Measurements from ENCODE around the gene DEGS2.
"Not testable (repeated sequence)": the region's sequence is repeated elsewhere in the genome, so short reads cannot be mapped to it uniquely, and the experiment has no call there.

- TF ChIP-seq, protein P1, sequence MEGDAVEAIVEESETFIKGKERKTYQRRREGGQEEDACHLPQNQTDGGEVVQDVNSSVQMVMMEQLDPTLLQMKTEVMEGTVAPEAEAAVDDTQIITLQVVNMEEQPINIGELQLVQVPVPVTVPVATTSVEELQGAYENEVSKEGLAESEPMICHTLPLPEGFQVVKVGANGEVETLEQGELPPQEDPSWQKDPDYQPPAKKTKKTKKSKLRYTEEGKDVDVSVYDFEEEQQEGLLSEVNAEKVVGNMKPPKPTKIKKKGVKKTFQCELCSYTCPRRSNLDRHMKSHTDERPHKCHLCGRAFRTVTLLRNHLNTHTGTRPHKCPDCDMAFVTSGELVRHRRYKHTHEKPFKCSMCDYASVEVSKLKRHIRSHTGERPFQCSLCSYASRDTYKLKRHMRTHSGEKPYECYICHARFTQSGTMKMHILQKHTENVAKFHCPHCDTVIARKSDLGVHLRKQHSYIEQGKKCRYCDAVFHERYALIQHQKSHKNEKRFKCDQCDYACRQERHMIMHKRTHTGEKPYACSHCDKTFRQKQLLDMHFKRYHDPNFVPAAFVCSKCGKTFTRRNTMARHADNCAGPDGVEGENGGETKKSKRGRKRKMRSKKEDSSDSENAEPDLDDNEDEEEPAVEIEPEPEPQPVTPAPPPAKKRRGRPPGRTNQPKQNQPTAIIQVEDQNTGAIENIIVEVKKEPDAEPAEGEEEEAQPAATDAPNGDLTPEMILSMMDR (conservative IDR thresholded peaks at IDR 0.05; ENCODE audit: low read depth in 2 of 2) = not testable (repeated sequence)
- not testable (repeated sequence) for TF ChIP-seq POLR2AphosphoS5 (IDR thresholded peaks at IDR 0.05; ENCODE audit: low read depth); EZH2 (IDR thresholded peaks at IDR 0.05; ENCODE audit: low read depth, unreplicated experiment); EZH2phosphoT487 (IDR thresholded peaks at IDR 0.05; ENCODE audit: unreplicated experiment); JUNB (IDR thresholded peaks at IDR 0.05; ENCODE audit: unreplicated experiment); ZNF331 (CRISPR knock-in tag; IDR thresholded peaks at IDR 0.05; ENCODE audit: low read depth); CREB1 (CRISPR knock-in tag; IDR thresholded peaks at IDR 0.05; ENCODE audit: low read depth); STAT1 (IDR thresholded peaks at IDR 0.05; ENCODE audit: unreplicated experiment); NANOG (IDR thresholded peaks at IDR 0.05; ENCODE audit: borderline replicate concordance); ZNF114 (CRISPR knock-in tag; IDR thresholded peaks at IDR 0.05)
- TF ChIP-seq, protein P2, sequence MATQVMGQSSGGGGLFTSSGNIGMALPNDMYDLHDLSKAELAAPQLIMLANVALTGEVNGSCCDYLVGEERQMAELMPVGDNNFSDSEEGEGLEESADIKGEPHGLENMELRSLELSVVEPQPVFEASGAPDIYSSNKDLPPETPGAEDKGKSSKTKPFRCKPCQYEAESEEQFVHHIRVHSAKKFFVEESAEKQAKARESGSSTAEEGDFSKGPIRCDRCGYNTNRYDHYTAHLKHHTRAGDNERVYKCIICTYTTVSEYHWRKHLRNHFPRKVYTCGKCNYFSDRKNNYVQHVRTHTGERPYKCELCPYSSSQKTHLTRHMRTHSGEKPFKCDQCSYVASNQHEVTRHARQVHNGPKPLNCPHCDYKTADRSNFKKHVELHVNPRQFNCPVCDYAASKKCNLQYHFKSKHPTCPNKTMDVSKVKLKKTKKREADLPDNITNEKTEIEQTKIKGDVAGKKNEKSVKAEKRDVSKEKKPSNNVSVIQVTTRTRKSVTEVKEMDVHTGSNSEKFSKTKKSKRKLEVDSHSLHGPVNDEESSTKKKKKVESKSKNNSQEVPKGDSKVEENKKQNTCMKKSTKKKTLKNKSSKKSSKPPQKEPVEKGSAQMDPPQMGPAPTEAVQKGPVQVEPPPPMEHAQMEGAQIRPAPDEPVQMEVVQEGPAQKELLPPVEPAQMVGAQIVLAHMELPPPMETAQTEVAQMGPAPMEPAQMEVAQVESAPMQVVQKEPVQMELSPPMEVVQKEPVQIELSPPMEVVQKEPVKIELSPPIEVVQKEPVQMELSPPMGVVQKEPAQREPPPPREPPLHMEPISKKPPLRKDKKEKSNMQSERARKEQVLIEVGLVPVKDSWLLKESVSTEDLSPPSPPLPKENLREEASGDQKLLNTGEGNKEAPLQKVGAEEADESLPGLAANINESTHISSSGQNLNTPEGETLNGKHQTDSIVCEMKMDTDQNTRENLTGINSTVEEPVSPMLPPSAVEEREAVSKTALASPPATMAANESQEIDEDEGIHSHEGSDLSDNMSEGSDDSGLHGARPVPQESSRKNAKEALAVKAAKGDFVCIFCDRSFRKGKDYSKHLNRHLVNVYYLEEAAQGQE (IDR thresholded peaks at IDR 0.05; ENCODE audit: unreplicated experiment) = not testable (repeated sequence)
- TF ChIP-seq, protein P3, sequence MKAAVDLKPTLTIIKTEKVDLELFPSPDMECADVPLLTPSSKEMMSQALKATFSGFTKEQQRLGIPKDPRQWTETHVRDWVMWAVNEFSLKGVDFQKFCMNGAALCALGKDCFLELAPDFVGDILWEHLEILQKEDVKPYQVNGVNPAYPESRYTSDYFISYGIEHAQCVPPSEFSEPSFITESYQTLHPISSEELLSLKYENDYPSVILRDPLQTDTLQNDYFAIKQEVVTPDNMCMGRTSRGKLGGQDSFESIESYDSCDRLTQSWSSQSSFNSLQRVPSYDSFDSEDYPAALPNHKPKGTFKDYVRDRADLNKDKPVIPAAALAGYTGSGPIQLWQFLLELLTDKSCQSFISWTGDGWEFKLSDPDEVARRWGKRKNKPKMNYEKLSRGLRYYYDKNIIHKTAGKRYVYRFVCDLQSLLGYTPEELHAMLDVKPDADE (IDR thresholded peaks at IDR 0.05) = not testable (repeated sequence)
Observed at GRCh38 chr14:100180671-100181070, 21.2 kb upstream of the DEGS2 start.
